Amygdala (tissue), 56 donors: ENCODE results near the gene SETBP1.

Experiments used
- DNase-seq, 56 donors: peaks; one replicate each; lab custom pipeline; 2025; lab: John Stamatoyannopoulos, UW

SETBP1 gene

GRCh38 chr18:45081566-45082181 lies 401.0 kb downstream of the SETBP1 start:
- DNase-seq, result no peak

GRCh38 chr18:45083226-45083855 lies 402.7 kb downstream of the SETBP1 start:
- no peak for DNase-seq

- DNase-seq, result no peak
Observed at GRCh38 chr18:45084206-45084605, 403.5 kb downstream of the SETBP1 start.

- no peak for DNase-seq
Observed at GRCh38 chr18:45085916-45086624, 405.4 kb downstream of the SETBP1 start.

GRCh38 chr18:45086777-45087176 lies 406.1 kb downstream of the SETBP1 start:
- DNase-seq, result no peak

- DNase-seq, result no peak
Observed at GRCh38 chr18:45090526-45091140, 409.9 kb downstream of the SETBP1 start.

GRCh38 chr18:45100321-45101105 lies 419.8 kb downstream of the SETBP1 start:
- no peak for DNase-seq

- DNase-seq, result no peak
Observed at GRCh38 chr18:45102126-45102525, 421.4 kb downstream of the SETBP1 start.

GRCh38 chr18:45102863-45103262 lies 422.2 kb downstream of the SETBP1 start:
- DNase-seq, result no peak

GRCh38 chr18:45103319-45104048 lies 422.8 kb downstream of the SETBP1 start:
- peak in 1 of 56 donors; percentile 6 for DNase-seq

GRCh38 chr18:45104049-45104395 lies 423.3 kb downstream of the SETBP1 start:
- no peak for DNase-seq

GRCh38 chr18:45106331-45106774 lies 425.7 kb downstream of the SETBP1 start:
- no peak for DNase-seq

GRCh38 chr18:45107425-45107824 lies 426.7 kb downstream of the SETBP1 start:
- no peak for DNase-seq

GRCh38 chr18:45108754-45109153 lies 428.1 kb downstream of the SETBP1 start:
- DNase-seq, result no peak

- DNase-seq, result no peak
Observed at GRCh38 chr18:45109271-45109670, 428.6 kb downstream of the SETBP1 start.

GRCh38 chr18:45109706-45110105 lies 429.0 kb downstream of the SETBP1 start:
- DNase-seq, result no peak

- DNase-seq, result no peak
Observed at GRCh38 chr18:45110577-45111501, 430.2 kb downstream of the SETBP1 start.

- no peak for DNase-seq
Observed at GRCh38 chr18:45111502-45111848, 430.8 kb downstream of the SETBP1 start.

GRCh38 chr18:45112682-45113081 lies 432.0 kb downstream of the SETBP1 start:
- DNase-seq, result no peak
